OCI-LY7 (cell line): ENCODE results near the gene LZTR1. TPM values are rescaled to one million over a fixed set of nuclear protein-coding genes. Genes with fewer than 3 reads are reported as not detected.

Experiments
- BruUV-seq: library from RNA; stranded (reverse); fragments of 400-500 nt; replicated peaks from 2 replicates; lab custom pipeline; 2021; lab: Mats Ljungman, UMichigan
- CTCF ChIA-PET: fragments of 300-600 bp; sonication (Branson Sonifier 250); formaldehyde crosslinking; loops from one replicate; lab custom pipeline; 2022; ENCODE audit warnings: antibody characterized with exemption; ENCODE audit not compliant: unreplicated experiment; lab: Charles Lee
- POLR2A ChIA-PET: fragments of 300-600 bp; sonication (Branson Sonifier 250); formaldehyde crosslinking; loops from one replicate; lab custom pipeline; 2022; ENCODE audit warnings: antibody characterized with exemption; lab: Charles Lee
- DNase-seq: peaks from one replicate; pipeline ENCODE4 v3.0.0-alpha.2; 2015; ENCODE audit warnings: low spot score
- H2AFZ ChIP-seq: fragments of 200-600 bp; sonication (generic), shearing (Covaris generic); 2 replicates; pipeline ENCODE4 v1.6.1; 2014; ENCODE audit warnings: mild to moderate bottlenecking, antibody characterized with exemption, low read length, moderate library complexity
- H3K27ac ChIP-seq: fragments of 200-600 bp; sonication (generic); 2 replicates; pipeline ENCODE4 v1.5.1; 2014; ENCODE audit warnings: mixed run types, low read depth, mild to moderate bottlenecking, moderate library complexity, low read length, inconsistent platforms; ENCODE audit not compliant: poor library complexity, severe bottlenecking
- H3K36me3 ChIP-seq: fragments of 200-600 bp; sonication (generic); 2 replicates; pipeline ENCODE4 v1.6.1; 2014; ENCODE audit warnings: mild to moderate bottlenecking, antibody characterized with exemption, low read length, moderate library complexity, mixed read lengths; ENCODE audit not compliant: insufficient read depth
- H3K4me1 ChIP-seq: fragments of 200-600 bp; sonication (generic); 2 replicates; pipeline ENCODE4 v1.5.1; 2014; ENCODE audit warnings: mild to moderate bottlenecking, low read length; ENCODE audit not compliant: insufficient read depth, poor library complexity, severe bottlenecking
- H3K4me2 ChIP-seq: fragments of 200-600 bp; sonication (generic); 2 replicates; pipeline ENCODE4 v1.6.1; 2014; ENCODE audit warnings: mild to moderate bottlenecking, low read length
- H3K4me3 ChIP-seq: fragments of 200-600 bp; sonication (generic); 2 replicates; pipeline ENCODE4 v1.5.1; 2014; ENCODE audit warnings: mild to moderate bottlenecking, low read depth, low read length; ENCODE audit not compliant: poor library complexity, severe bottlenecking
- H3K79me2 ChIP-seq: fragments of 200-600 bp; sonication (generic); 2 replicates; pipeline ENCODE4 v1.6.1; 2016; ENCODE audit warnings: low read depth, mild to moderate bottlenecking, low read length, moderate library complexity, mixed read lengths; ENCODE audit not compliant: insufficient read depth
- H3K9me2 ChIP-seq: fragments of 200-600 bp; sonication (generic); 2 replicates; pipeline ENCODE4 v1.6.1; 2016; ENCODE audit warnings: mild to moderate bottlenecking, low read length, mixed read lengths; ENCODE audit not compliant: insufficient read depth
- H3K9me3 ChIP-seq: fragments of 200-600 bp; sonication (generic); 2 replicates; pipeline ENCODE4 v1.6.1; 2014; ENCODE audit warnings: mild to moderate bottlenecking, mixed run types, low read length, mixed read lengths
- H4K20me1 ChIP-seq: fragments of 200-600 bp; sonication (generic); 2 replicates; pipeline ENCODE4 v1.6.1; 2014; ENCODE audit warnings: mild to moderate bottlenecking, antibody characterized with exemption, low read length, moderate library complexity, mixed read lengths; ENCODE audit not compliant: insufficient read depth
- EZH2phosphoT487 ChIP-seq: fragments of 200-600 bp; sonication (generic); IDR thresholded peaks from 2 replicates; pipeline ENCODE4 v1.6.1; 2018; ENCODE audit warnings: low read depth, borderline replicate concordance, mild to moderate bottlenecking, mixed run types, antibody characterized with exemption, low read length, moderate library complexity, mixed read lengths
- intact Hi-C: fragments of 100-400 bp; cut with micrococcal nuclease; formaldehyde crosslinking; loops from one replicate; pipeline ENCODE4 v1.10.0; 2022; ENCODE audit not compliant: unreplicated experiment
- total RNA-seq, 2 experiments: library from RNA; depleted of rRNA in 1 of 2; stranded (reverse); fragments of >200 nt in 1 of 2; shearing (Covaris generic) in 1 of 2; gene quantifications; 2 replicates each; pipeline ENCODE4 v1.2.3, GENCODE V29; 2014 to 2022
- TF ChIP-seq, protein P1 (sequence below): fragments of 200-600 bp; sonication (generic); conservative IDR thresholded peaks from 2 replicates; pipeline ENCODE4 v1.5.1; 2014; ENCODE audit warnings: mild to moderate bottlenecking, antibody characterized with exemption, low read length, moderate library complexity, mixed read lengths

Gene LZTR1
- total RNA-seq, 2 experiments from 2014 or later = 46.8 to 61.8 TPM

DNA sequence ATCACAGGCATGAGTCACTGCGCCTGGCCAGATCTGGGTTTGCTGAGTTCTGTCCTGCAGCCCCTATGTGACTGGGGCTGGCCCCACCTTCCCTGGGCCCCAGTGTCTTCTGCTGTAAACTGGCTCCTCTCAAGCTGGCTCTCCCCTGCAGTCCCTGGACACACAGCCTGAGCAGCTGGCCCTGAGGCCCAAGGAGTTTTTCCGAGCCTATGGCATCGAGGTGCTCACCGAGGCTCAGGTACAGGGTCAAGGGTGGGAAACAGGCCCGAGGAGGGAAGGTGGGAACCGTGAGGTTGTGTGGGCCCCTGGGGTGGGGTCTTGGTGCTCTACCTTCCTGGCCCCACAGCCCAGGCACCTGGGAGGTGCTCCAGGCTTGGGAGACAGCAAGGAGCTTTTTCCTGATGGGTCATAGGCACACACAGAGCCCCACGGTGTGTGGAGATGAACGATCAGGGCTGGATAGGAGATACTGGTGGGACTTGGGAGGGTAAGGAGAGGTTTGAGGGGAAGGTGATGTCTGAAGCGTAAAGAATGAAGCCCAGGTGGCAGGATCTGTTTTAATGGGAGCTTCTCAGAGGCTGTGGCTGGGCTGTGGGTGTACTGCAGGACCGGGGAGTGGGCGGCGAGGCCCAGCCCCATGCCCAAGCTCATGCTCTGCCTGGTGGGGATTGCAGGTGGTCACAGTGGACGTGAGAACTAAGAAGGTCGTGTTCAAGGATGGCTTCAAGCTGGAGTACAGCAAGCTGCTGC is 6.4 kb upstream of the LZTR1 start:
- no peaks in the 10 kb centered on the region for H3K9me3 ChIP-seq
- no peaks in the 10 kb centered on the region for H3K79me2 ChIP-seq
- H3K4me1 ChIP-seq = peaks cover 10% of the 10 kb centered on the region
- H3K4me3 ChIP-seq = no peak overlapping the region
- no peak overlapping the region for H2AFZ ChIP-seq
- no peaks in the 10 kb centered on the region for H4K20me1 ChIP-seq
- no peaks in the 10 kb centered on the region for H3K9me2 ChIP-seq
- no peaks in the 10 kb centered on the region for H3K36me3 ChIP-seq
- BruUV-seq = no TSS peak
- intact Hi-C loops = no loop called here
- no peak overlapping the region for H3K27ac ChIP-seq
- ChIA-PET POLR2A (no interaction called here), CTCF (no interaction called here)
- no peak for TF ChIP-seq EZH2phosphoT487
- TF ChIP-seq, protein P1, sequence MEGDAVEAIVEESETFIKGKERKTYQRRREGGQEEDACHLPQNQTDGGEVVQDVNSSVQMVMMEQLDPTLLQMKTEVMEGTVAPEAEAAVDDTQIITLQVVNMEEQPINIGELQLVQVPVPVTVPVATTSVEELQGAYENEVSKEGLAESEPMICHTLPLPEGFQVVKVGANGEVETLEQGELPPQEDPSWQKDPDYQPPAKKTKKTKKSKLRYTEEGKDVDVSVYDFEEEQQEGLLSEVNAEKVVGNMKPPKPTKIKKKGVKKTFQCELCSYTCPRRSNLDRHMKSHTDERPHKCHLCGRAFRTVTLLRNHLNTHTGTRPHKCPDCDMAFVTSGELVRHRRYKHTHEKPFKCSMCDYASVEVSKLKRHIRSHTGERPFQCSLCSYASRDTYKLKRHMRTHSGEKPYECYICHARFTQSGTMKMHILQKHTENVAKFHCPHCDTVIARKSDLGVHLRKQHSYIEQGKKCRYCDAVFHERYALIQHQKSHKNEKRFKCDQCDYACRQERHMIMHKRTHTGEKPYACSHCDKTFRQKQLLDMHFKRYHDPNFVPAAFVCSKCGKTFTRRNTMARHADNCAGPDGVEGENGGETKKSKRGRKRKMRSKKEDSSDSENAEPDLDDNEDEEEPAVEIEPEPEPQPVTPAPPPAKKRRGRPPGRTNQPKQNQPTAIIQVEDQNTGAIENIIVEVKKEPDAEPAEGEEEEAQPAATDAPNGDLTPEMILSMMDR = no peak
- no peak overlapping the region for H3K4me2 ChIP-seq
- DNase-seq = no peak

GRCh38 chr22:20976291-20976877 is 5.7 kb upstream of the LZTR1 start:
- H3K36me3 ChIP-seq = no peaks in the 10 kb centered on the region
- H3K27ac ChIP-seq = no peak overlapping the region
- H3K4me1 ChIP-seq = peaks cover 17% of the 10 kb centered on the region
- no peak for TF ChIP-seq EZH2phosphoT487
- TF ChIP-seq, protein P1 = no peak
- intact Hi-C loops = no loop called here
- no peak overlapping the region for H3K4me3 ChIP-seq
- no peak overlapping the region for H3K4me2 ChIP-seq
- no peaks in the 10 kb centered on the region for H3K9me2 ChIP-seq
- H3K79me2 ChIP-seq = no peaks in the 10 kb centered on the region
- CTCF ChIA-PET = no interaction called here
- no peaks in the 10 kb centered on the region for H4K20me1 ChIP-seq
- DNase-seq = no peak
- no peak overlapping the region for H2AFZ ChIP-seq
- BruUV-seq = no TSS peak
- POLR2A ChIA-PET = no interaction called here
- no peaks in the 10 kb centered on the region for H3K9me3 ChIP-seq

DNA sequence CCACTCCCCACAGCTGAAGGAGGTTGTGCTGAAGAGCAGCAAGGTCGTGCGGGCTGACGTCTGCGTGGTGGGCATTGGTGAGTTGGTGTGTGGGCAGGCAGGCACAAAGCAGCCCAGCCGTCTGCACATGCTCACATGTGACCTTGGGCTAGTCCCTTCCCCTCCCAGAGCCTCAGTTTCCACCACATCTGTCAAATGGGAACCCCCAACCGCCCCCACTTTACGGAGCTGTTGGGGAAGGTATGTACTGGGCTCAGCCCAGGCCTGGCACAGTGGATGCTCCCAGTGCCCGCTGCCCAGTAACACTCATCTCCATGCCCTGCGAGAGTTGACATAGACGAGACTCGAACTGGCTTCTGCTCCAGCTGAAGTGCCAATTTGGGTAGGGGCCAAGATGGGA is 5.1 kb upstream of the LZTR1 start:
- intact Hi-C loops = no loop called here
- POLR2A ChIA-PET = no interaction called here
- H3K4me2 ChIP-seq = no peak overlapping the region
- no peaks in the 10 kb centered on the region for H3K79me2 ChIP-seq
- BruUV-seq = no TSS peak
- no peaks in the 10 kb centered on the region for H3K36me3 ChIP-seq
- H3K9me3 ChIP-seq = no peaks in the 10 kb centered on the region
- H3K4me3 ChIP-seq = no peak overlapping the region
- CTCF ChIA-PET = no interaction called here
- no peak for DNase-seq
- no peaks in the 10 kb centered on the region for H4K20me1 ChIP-seq
- no peak for TF ChIP-seq EZH2phosphoT487
- TF ChIP-seq, protein P1 = no peak
- H3K9me2 ChIP-seq = no peaks in the 10 kb centered on the region
- peaks cover 16% of the 10 kb centered on the region for H3K4me1 ChIP-seq
- no peak overlapping the region for H3K27ac ChIP-seq
- no peak overlapping the region for H2AFZ ChIP-seq
